ENCODE data around the gene ZNF217.
"Not testable (repeated sequence)": the region's sequence is repeated elsewhere in the genome, so short reads cannot be mapped to it uniquely, and the experiment has no call there.

The ZNF217 gene

DNA sequence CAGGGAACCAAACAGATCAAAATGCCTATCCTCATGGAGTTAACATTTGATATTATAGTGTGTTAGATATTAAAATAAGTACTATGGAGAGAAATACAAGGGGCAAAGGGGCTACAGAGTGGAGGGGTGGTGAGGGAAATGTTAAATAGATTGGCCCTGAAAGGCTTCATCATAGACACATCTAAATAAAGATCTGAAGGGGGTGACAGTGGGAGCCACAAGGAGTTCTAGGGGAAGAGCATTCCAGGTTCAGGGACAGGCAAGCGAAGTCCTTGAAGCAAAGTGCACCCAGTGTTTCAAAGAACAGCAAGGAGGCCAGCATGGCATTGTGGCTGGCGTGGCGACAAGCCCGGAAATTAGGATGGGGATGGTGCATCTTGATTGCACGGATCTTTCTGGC, 11.2 kb upstream of the ZNF217 start:
- H3K36me3 ChIP-seq (ENCODE audit: control insufficient read depth in 4 of 4, insufficient read depth in 4 of 4, low read length in 3 of 4); H3K27me3 ChIP-seq (replicated peaks in 2 of 5; ENCODE audit: control insufficient read depth in 4 of 5, insufficient read depth in 5 of 5, low read length in 4 of 5); H3K27ac ChIP-seq (ENCODE audit: insufficient read depth in 1 of 2, low read depth in 1 of 2, low read length in 2 of 2, poor library complexity in 1 of 2, severe bottlenecking in 2 of 2); DNase-seq; H3K4me3 ChIP-seq (ENCODE audit: control insufficient read depth in 1 of 7, extremely low read depth in 1 of 7, insufficient read depth in 4 of 7, low read depth in 2 of 7, low read length in 6 of 7); POLR2A ChIA-PET; H3K9me3 ChIP-seq (ENCODE audit: control extremely low read depth in 1 of 5, control insufficient read depth in 4 of 5, insufficient read depth in 2 of 5, low read depth in 1 of 5, low read length in 4 of 5); CTCF ChIA-PET: not testable (repeated sequence)
- no CpG with 5 or more reads among the region's 5 CpGs for WGBS (ENCODE audit: insufficient coverage)
- peaks cover 7 to 18% (median 16%) of the 10 kb centered on the region in 4 experiments for H3K4me1 ChIP-seq (ENCODE audit: control extremely low read depth in 1 of 4, control insufficient read depth in 4 of 4, insufficient read depth in 4 of 4, low read length in 3 of 4)

GRCh38 chr20:53602661-53603060, 9.0 kb upstream of the ZNF217 start:
- ChIA-PET POLR2A (no interaction called here), CTCF (interaction anchor here (0.9 to 2.1 kb wide), 3 partner anchors 20 to 40 kb away, joined by 3 to 5 read pairs (median 3); no protein-coding TSS in a partner anchor)
- Histone ChIP-seq H3K4me3 (ENCODE audit: control insufficient read depth in 1 of 7, extremely low read depth in 1 of 7, insufficient read depth in 4 of 7, low read depth in 2 of 7, low read length in 6 of 7) (no peak overlapping the region), H3K27me3 (replicated peaks in 2 of 5; ENCODE audit: control insufficient read depth in 4 of 5, insufficient read depth in 5 of 5, low read length in 4 of 5) (no peaks in the 10 kb centered on the region), H3K9me3 (ENCODE audit: control extremely low read depth in 1 of 5, control insufficient read depth in 4 of 5, insufficient read depth in 2 of 5, low read depth in 1 of 5, low read length in 4 of 5) (no peaks in the 10 kb centered on the region), H3K36me3 (ENCODE audit: control insufficient read depth in 4 of 4, insufficient read depth in 4 of 4, low read length in 3 of 4) (no peaks in the 10 kb centered on the region), H3K27ac (ENCODE audit: insufficient read depth in 1 of 2, low read depth in 1 of 2, low read length in 2 of 2, poor library complexity in 1 of 2, severe bottlenecking in 2 of 2) (no peak overlapping the region), H3K4me1 (ENCODE audit: control extremely low read depth in 1 of 4, control insufficient read depth in 4 of 4, insufficient read depth in 4 of 4, low read length in 3 of 4) (peaks cover 0 to 18% (median 4%) of the 10 kb centered on the region in 4 experiments)
- no peak for DNase-seq
- WGBS (ENCODE audit: insufficient coverage), result no CpG with 5 or more reads among the region's 1 CpG

DNA sequence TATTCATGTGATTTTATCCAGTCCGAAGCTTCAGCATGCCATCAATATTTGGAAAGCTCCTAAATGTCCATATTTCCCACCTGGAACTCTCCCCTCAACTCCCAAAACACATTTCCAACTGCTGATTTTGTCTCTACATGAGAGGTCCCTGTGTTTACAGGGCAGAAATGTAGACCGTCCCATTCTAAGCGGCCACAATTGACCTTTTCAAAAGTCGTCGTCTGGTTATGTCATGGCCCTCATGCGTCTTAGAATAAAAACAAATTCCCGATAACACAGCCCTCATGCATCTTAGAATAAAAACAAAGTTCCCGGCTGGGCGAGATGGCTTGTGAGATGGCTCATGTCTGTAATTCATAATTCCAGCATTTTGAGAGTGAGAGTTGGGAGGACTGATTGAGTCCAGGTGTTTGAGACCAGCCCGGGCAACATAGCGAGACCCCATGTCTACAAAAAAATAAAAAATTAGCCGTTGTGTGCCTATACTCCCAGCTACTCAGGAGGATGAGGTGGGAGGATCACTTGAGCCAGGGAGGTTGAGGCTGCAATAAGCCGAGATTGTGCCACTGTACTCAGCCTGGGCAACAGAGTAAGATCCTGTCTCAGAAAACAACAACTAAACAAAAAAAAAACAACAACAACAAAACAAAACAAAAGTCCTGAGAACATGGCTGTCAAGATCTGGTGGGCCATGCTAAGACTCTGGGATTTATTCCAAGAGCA, 6.4 kb upstream of the ZNF217 start:
- DNase-seq, result no peak
- POLR2A ChIA-PET, result no interaction called here
- H3K27me3 ChIP-seq (replicated peaks in 2 of 5; ENCODE audit: control insufficient read depth in 4 of 5, insufficient read depth in 5 of 5, low read length in 4 of 5), result no peaks in the 10 kb centered on the region
- CTCF ChIA-PET, result interaction anchor here (1.1 to 2.0 kb wide), 4 partner anchors 10 to 139 kb away, joined by 3 to 7 read pairs (median 3); no protein-coding TSS in a partner anchor
- 100% methylated on average over 12 of the region's 13 CpGs for WGBS (ENCODE audit: insufficient coverage)
- H3K36me3 ChIP-seq (ENCODE audit: control insufficient read depth in 4 of 4, insufficient read depth in 4 of 4, low read length in 3 of 4), result no peaks in the 10 kb centered on the region
- H3K4me1 ChIP-seq (ENCODE audit: control extremely low read depth in 1 of 4, control insufficient read depth in 4 of 4, insufficient read depth in 4 of 4, low read length in 3 of 4), result peaks cover 3 to 37% (median 18%) of the 10 kb centered on the region in 4 experiments
- no peak overlapping the region for H3K27ac ChIP-seq (ENCODE audit: insufficient read depth in 1 of 2, low read depth in 1 of 2, low read length in 2 of 2, poor library complexity in 1 of 2, severe bottlenecking in 2 of 2)
- H3K4me3 ChIP-seq (ENCODE audit: control insufficient read depth in 1 of 7, extremely low read depth in 1 of 7, insufficient read depth in 4 of 7, low read depth in 2 of 7, low read length in 6 of 7), result no peak overlapping the region
- no peaks in the 10 kb centered on the region for H3K9me3 ChIP-seq (ENCODE audit: control extremely low read depth in 1 of 5, control insufficient read depth in 4 of 5, insufficient read depth in 2 of 5, low read depth in 1 of 5, low read length in 4 of 5)

GRCh38 chr20:53599378-53599777, 5.7 kb upstream of the ZNF217 start:
- CTCF ChIA-PET, result interaction anchor here (1.1 to 2.0 kb wide), 4 partner anchors 11 to 139 kb away, joined by 3 to 7 read pairs (median 3); no protein-coding TSS in a partner anchor
- DNase-seq, result no peak

GRCh38 chr20:53599044-53599362, 5.4 kb upstream of the ZNF217 start:
- Histone ChIP-seq H3K9me3 (ENCODE audit: control extremely low read depth in 1 of 5, control insufficient read depth in 4 of 5, insufficient read depth in 2 of 5, low read depth in 1 of 5, low read length in 4 of 5) (no peaks in the 10 kb centered on the region), H3K27me3 (replicated peaks in 2 of 5; ENCODE audit: control insufficient read depth in 4 of 5, insufficient read depth in 5 of 5, low read length in 4 of 5) (no peaks in the 10 kb centered on the region), H3K36me3 (ENCODE audit: control insufficient read depth in 4 of 4, insufficient read depth in 4 of 4, low read length in 3 of 4) (no peaks in the 10 kb centered on the region), H3K4me1 (ENCODE audit: control extremely low read depth in 1 of 4, control insufficient read depth in 4 of 4, insufficient read depth in 4 of 4, low read length in 3 of 4) (peaks cover 3 to 39% (median 20%) of the 10 kb centered on the region in 4 experiments), H3K27ac (ENCODE audit: insufficient read depth in 1 of 2, low read depth in 1 of 2, low read length in 2 of 2, poor library complexity in 1 of 2, severe bottlenecking in 2 of 2) (no peak overlapping the region), H3K4me3 (ENCODE audit: control insufficient read depth in 1 of 7, extremely low read depth in 1 of 7, insufficient read depth in 4 of 7, low read depth in 2 of 7, low read length in 6 of 7) (no peak overlapping the region)
- ChIA-PET POLR2A (interaction anchor here (0.6 kb wide), 1 partner anchor 313 kb away, joined by 4 read pairs; no protein-coding TSS in a partner anchor), CTCF (interaction anchor here (1.1 to 2.0 kb wide), 3 partner anchors 11 to 21 kb away, joined by 3 to 7 read pairs (median 3); no protein-coding TSS in a partner anchor)
- no CpG with 5 or more reads among the region's 2 CpGs for WGBS (ENCODE audit: insufficient coverage)
- no peak for DNase-seq

More at GRCh38 chr20:53599378-53599777, 5.7 kb upstream of the ZNF217 start:
- 87% methylated on average over 4 of the region's 4 CpGs for WGBS (ENCODE audit: insufficient coverage)
- no peak overlapping the region for H3K27ac ChIP-seq (ENCODE audit: insufficient read depth in 1 of 2, low read depth in 1 of 2, low read length in 2 of 2, poor library complexity in 1 of 2, severe bottlenecking in 2 of 2)
- H3K4me3 ChIP-seq (ENCODE audit: control insufficient read depth in 1 of 7, extremely low read depth in 1 of 7, insufficient read depth in 4 of 7, low read depth in 2 of 7, low read length in 6 of 7), result no peak overlapping the region
- H3K36me3 ChIP-seq (ENCODE audit: control insufficient read depth in 4 of 4, insufficient read depth in 4 of 4, low read length in 3 of 4), result no peaks in the 10 kb centered on the region
- POLR2A ChIA-PET, result interaction anchor here (0.6 kb wide), 1 partner anchor 312 kb away, joined by 4 read pairs; no protein-coding TSS in a partner anchor
- no peaks in the 10 kb centered on the region for H3K27me3 ChIP-seq (replicated peaks in 2 of 5; ENCODE audit: control insufficient read depth in 4 of 5, insufficient read depth in 5 of 5, low read length in 4 of 5)
- H3K9me3 ChIP-seq (ENCODE audit: control extremely low read depth in 1 of 5, control insufficient read depth in 4 of 5, insufficient read depth in 2 of 5, low read depth in 1 of 5, low read length in 4 of 5), result no peaks in the 10 kb centered on the region
- peaks cover 3 to 39% (median 20%) of the 10 kb centered on the region in 4 experiments for H3K4me1 ChIP-seq (ENCODE audit: control extremely low read depth in 1 of 4, control insufficient read depth in 4 of 4, insufficient read depth in 4 of 4, low read length in 3 of 4)

DNA sequence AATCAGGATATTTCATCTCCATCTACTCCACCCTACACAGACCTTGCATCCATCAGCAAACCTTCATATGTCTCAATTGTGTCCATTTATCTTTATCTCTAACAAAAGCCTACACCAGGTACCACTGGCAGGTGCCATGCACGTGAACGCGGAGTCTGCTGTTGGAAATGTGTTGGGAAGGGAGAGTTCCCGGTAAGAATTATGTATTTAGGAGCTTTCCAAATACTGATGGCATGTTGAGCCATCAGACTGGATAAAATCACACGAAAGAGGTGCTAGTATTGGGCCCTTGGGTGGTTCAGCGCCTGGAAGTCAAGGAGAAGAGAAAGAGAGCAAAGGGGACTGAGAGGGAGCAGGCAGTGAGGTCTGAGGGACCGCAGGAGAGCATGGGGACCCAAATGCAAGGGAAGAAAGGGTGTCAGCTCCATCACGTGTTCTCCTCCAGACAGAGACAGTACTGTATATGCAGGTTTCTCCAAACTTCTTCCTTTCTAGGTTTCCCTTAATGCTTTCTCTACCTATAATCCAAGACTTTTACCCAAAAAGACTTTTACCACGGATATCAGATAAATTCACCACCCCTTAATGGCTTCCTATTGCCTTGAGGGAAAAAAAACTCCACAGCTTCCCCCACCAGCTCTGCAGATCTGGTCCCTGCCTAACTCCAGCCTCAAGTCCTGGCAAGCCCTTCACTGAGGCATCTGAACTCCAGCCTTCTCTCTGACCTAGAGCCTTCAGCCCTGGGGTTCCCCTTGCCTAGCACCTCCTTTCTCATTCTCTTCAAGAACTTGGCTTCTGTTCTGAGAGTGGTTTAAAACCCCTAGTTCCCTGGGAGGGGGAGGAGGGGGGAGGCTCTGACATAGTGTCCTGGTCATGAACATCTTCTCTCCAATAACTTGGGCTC, 4.8 kb upstream of the ZNF217 start:
- Histone ChIP-seq H3K9me3 (ENCODE audit: control extremely low read depth in 1 of 5, control insufficient read depth in 4 of 5, insufficient read depth in 2 of 5, low read depth in 1 of 5, low read length in 4 of 5) (no peaks in the 10 kb centered on the region), H3K4me1 (ENCODE audit: control extremely low read depth in 1 of 4, control insufficient read depth in 4 of 4, insufficient read depth in 4 of 4, low read length in 3 of 4) (peaks cover 3 to 39% (median 20%) of the 10 kb centered on the region in 4 experiments), H3K4me3 (ENCODE audit: control insufficient read depth in 1 of 7, extremely low read depth in 1 of 7, insufficient read depth in 4 of 7, low read depth in 2 of 7, low read length in 6 of 7) (no peak overlapping the region), H3K27me3 (replicated peaks in 2 of 5; ENCODE audit: control insufficient read depth in 4 of 5, insufficient read depth in 5 of 5, low read length in 4 of 5) (no peaks in the 10 kb centered on the region), H3K36me3 (ENCODE audit: control insufficient read depth in 4 of 4, insufficient read depth in 4 of 4, low read length in 3 of 4) (no peaks in the 10 kb centered on the region), H3K27ac (ENCODE audit: insufficient read depth in 1 of 2, low read depth in 1 of 2, low read length in 2 of 2, poor library complexity in 1 of 2, severe bottlenecking in 2 of 2) (no peak overlapping the region)
- WGBS (ENCODE audit: insufficient coverage), result 82% methylated on average over 7 of the region's 9 CpGs
- DNase-seq, result no peak
- ChIA-PET POLR2A (no interaction called here), CTCF (interaction anchor here (1.1 to 2.0 kb wide), 2 partner anchors 15 to 20 kb away, joined by 3 to 7 read pairs; no protein-coding TSS in a partner anchor)
